ENCODE data around the gene SNAPC3. TPM values are rescaled to one million over a fixed set of nuclear protein-coding genes. Genes with fewer than 3 reads are reported as not detected.
"Not testable (repeated sequence)": the region's sequence is repeated elsewhere in the genome, so short reads cannot be mapped to it uniquely, and the experiment has no call there.

Gene SNAPC3
- total RNA-seq, 2 donors from 2014 or later: 40.2 to 42.5 TPM

GRCh38 chr9:15420796-15421195 is 1.9 kb upstream of the SNAPC3 start:
- intact Hi-C loops (cut with DNase I, micrococcal nuclease): loop anchor here in 1 of 2 donors (5.0 kb wide), 1 partner anchor 208 kb away; no protein-coding TSS in a partner anchor
- ATAC-seq (no peak), DNase-seq (no peak)

GRCh38 chr9:15421532-15421931 is 1.1 kb upstream of the SNAPC3 start:
- ATAC-seq (peak; percentile 19), DNase-seq (peak; percentile 29 to 54)
- intact Hi-C loops (cut with DNase I, micrococcal nuclease): loop anchor here in 1 of 2 donors (5.0 kb wide), 1 partner anchor 209 kb away; no protein-coding TSS in a partner anchor

- ATAC-seq (no peak), DNase-seq (no peak)
- intact Hi-C loops (cut with DNase I, micrococcal nuclease): loop anchor here in 1 of 2 donors (5.0 kb wide), 1 partner anchor 210 kb away; no protein-coding TSS in a partner anchor
These were observed 695 bp upstream of the SNAPC3 start for GRCh38 chr9:15421990-15422371.

GRCh38 chr9:15423231-15423985 is 732 bp downstream of the SNAPC3 start:
- no peak for DNase-seq
- intact Hi-C loops (cut with DNase I, micrococcal nuclease): loop anchor here in 1 of 2 donors (5.0 kb wide), 1 partner anchor 211 kb away; no protein-coding TSS in a partner anchor
- peak; percentile 42 for ATAC-seq

GRCh38 chr9:15426019-15426418 is 3.3 kb downstream of the SNAPC3 start:
- DNase-seq: no peak
- intact Hi-C loops (cut with DNase I, micrococcal nuclease): no loop called here

GRCh38 chr9:15427702-15428101 is 5.0 kb downstream of the SNAPC3 start:
- ATAC-seq; DNase-seq; intact Hi-C loops (cut with DNase I, micrococcal nuclease): not testable (repeated sequence)

More at GRCh38 chr9:15426019-15426418, 3.3 kb downstream of the SNAPC3 start:
- ATAC-seq: no peak

- DNase-seq: peak; percentile 56 to 62
- intact Hi-C loops (cut with DNase I, micrococcal nuclease): no loop called here
- peak; percentile 89 for ATAC-seq
These were observed 8.5 kb downstream of the SNAPC3 start for GRCh38 chr9:15430920-15431844.

GRCh38 chr9:15433191-15433590 is 10.5 kb downstream of the SNAPC3 start:
- intact Hi-C loops (cut with DNase I, micrococcal nuclease): no loop called here
- ATAC-seq (no peak), DNase-seq (no peak)

GRCh38 chr9:15433661-15434060 is 11.0 kb downstream of the SNAPC3 start:
- no peak for DNase-seq
- intact Hi-C loops (cut with DNase I, micrococcal nuclease): no loop called here
- no peak for ATAC-seq

GRCh38 chr9:15438891-15439290 is 16.2 kb downstream of the SNAPC3 start:
- ATAC-seq: no peak

GRCh38 chr9:15441841-15442240 is 19.2 kb downstream of the SNAPC3 start:
- ATAC-seq; intact Hi-C loops (cut with DNase I, micrococcal nuclease); DNase-seq: not testable (repeated sequence)

More at GRCh38 chr9:15438891-15439290, 16.2 kb downstream of the SNAPC3 start:
- intact Hi-C loops (cut with DNase I, micrococcal nuclease): no loop called here
- DNase-seq: no peak

- ATAC-seq; intact Hi-C loops (cut with DNase I, micrococcal nuclease); DNase-seq: not testable (repeated sequence)
These were observed 19.6 kb downstream of the SNAPC3 start for GRCh38 chr9:15442264-15442663.

- no peak for DNase-seq
- no peak for ATAC-seq
- intact Hi-C loops (cut with DNase I, micrococcal nuclease): no loop called here
These were observed 21.5 kb downstream of the SNAPC3 start for GRCh38 chr9:15444141-15444540.

GRCh38 chr9:15453956-15454355 is 31.3 kb downstream of the SNAPC3 start:
- DNase-seq (no peak), ATAC-seq (no peak)
- intact Hi-C loops (cut with DNase I, micrococcal nuclease): no loop called here

- DNase-seq (no peak), ATAC-seq (no peak)
- intact Hi-C loops (cut with DNase I, micrococcal nuclease): no loop called here
These were observed 38.4 kb downstream of the SNAPC3 start for GRCh38 chr9:15461056-15461455.

- intact Hi-C loops (cut with DNase I, micrococcal nuclease): no loop called here
These were observed 38.9 kb downstream of the SNAPC3 start for GRCh38 chr9:15461601-15462000.

GRCh38 chr9:15468145-15468544 is 45.5 kb downstream of the SNAPC3 start:
- intact Hi-C loops (cut with DNase I, micrococcal nuclease): no loop called here
- DNase-seq: no peak
- no peak for ATAC-seq

More at GRCh38 chr9:15461601-15462000, 38.9 kb downstream of the SNAPC3 start:
- no peak for ATAC-seq
- no peak for DNase-seq

- no peak for DNase-seq
- ATAC-seq: no peak
- intact Hi-C loops (cut with DNase I, micrococcal nuclease): no loop called here
These were observed 46.7 kb downstream of the SNAPC3 start for GRCh38 chr9:15469406-15469805.

GRCh38 chr9:15469862-15470261 is 47.2 kb downstream of the SNAPC3 start:
- intact Hi-C loops (cut with DNase I, micrococcal nuclease): no loop called here
- ATAC-seq (no peak), DNase-seq (no peak)

Measured in left colon (tissue), 2 donors.